Progenitor cell of endocrine pancreas (in vitro differentiated cells): ENCODE measurements around the gene SND1. TPM values are rescaled to one million over a fixed set of nuclear protein-coding genes. Genes with fewer than 3 reads are reported as not detected.

Experiments used
- DNase-seq: peaks from one replicate; pipeline ENCODE4 v3.0.0; 2021; ENCODE audit warnings: low spot score; ENCODE audit not compliant: unreplicated experiment
- H3K27ac Mint-ChIP-seq: 2 replicates; pipeline ENCODE4 v1.8.0; 2021; ENCODE audit warnings: mild to moderate bottlenecking, moderate library complexity, mixed read lengths
- H3K27me3 Mint-ChIP-seq: 2 replicates; pipeline ENCODE4 v1.8.0; 2021; ENCODE audit warnings: mixed read lengths
- H3K36me3 Mint-ChIP-seq: 2 replicates; pipeline ENCODE4 v1.8.0; 2022; ENCODE audit warnings: mixed read lengths; ENCODE audit not compliant: insufficient read depth
- H3K4me1 Mint-ChIP-seq: 2 replicates; pipeline ENCODE4 v1.8.0; 2021; ENCODE audit warnings: low read depth, mixed read lengths
- H3K4me3 Mint-ChIP-seq: 2 replicates; pipeline ENCODE4 v1.8.0; 2021; ENCODE audit warnings: low read depth, mild to moderate bottlenecking, moderate library complexity, mixed read lengths
- H3K9me3 Mint-ChIP-seq: 2 replicates; pipeline ENCODE4 v1.8.0; 2021; ENCODE audit warnings: low read depth, mixed read lengths
- CTCF ChIP-seq: fragments of 200-600 bp; sonication (generic); IDR thresholded peaks from one replicate; pipeline ENCODE4 v1.5.0; 2021; ENCODE audit warnings: antibody characterized with exemption, mild to moderate bottlenecking; ENCODE audit not compliant: unreplicated experiment
- total RNA-seq: library from RNA; stranded (reverse); gene quantifications from 2 replicates; pipeline ENCODE4 v1.2.1, GENCODE V29; 2021

Gene SND1
- total RNA-seq, 1 donor from 2014 or later, result 213 TPM

GRCh38 chr7:127943541-127944521 lies 291.8 kb downstream of the SND1 start:
- no peak for DNase-seq
- no peaks in the 10 kb centered on the region for H3K27me3 Mint-ChIP-seq
- H3K4me1 Mint-ChIP-seq, result peaks cover 9% of the 10 kb centered on the region
- TF ChIP-seq CTCF, result no peak
- H3K9me3 Mint-ChIP-seq, result no peaks in the 10 kb centered on the region
- H3K4me3 Mint-ChIP-seq, result no peak overlapping the region
- no peak overlapping the region for H3K27ac Mint-ChIP-seq
- peaks cover 3% of the 10 kb centered on the region for H3K36me3 Mint-ChIP-seq

- no peaks in the 10 kb centered on the region for H3K27me3 Mint-ChIP-seq
- no peak overlapping the region for H3K27ac Mint-ChIP-seq
- H3K9me3 Mint-ChIP-seq, result no peaks in the 10 kb centered on the region
- no peak for TF ChIP-seq CTCF
- H3K4me3 Mint-ChIP-seq, result no peak overlapping the region
- H3K36me3 Mint-ChIP-seq, result peaks cover 3% of the 10 kb centered on the region
- H3K4me1 Mint-ChIP-seq, result peaks cover 9% of the 10 kb centered on the region
- DNase-seq, result no peak
Measured at GRCh38 chr7:127946111-127946510, 294.1 kb downstream of the SND1 start.

GRCh38 chr7:127946847-127947246 lies 294.9 kb downstream of the SND1 start:
- DNase-seq, result no peak
- Mint-ChIP-seq H3K4me3 (no peak overlapping the region), H3K27me3 (no peaks in the 10 kb centered on the region), H3K9me3 (no peaks in the 10 kb centered on the region), H3K4me1 (peaks cover 14% of the 10 kb centered on the region), H3K36me3 (peaks cover 3% of the 10 kb centered on the region), H3K27ac (no peak overlapping the region)
- TF ChIP-seq CTCF, result no peak

- H3K9me3 Mint-ChIP-seq, result no peaks in the 10 kb centered on the region
- no peak overlapping the region for H3K27ac Mint-ChIP-seq
- H3K4me1 Mint-ChIP-seq, result peaks cover 20% of the 10 kb centered on the region
- no peak for DNase-seq
- H3K36me3 Mint-ChIP-seq, result peaks cover 3% of the 10 kb centered on the region
- no peak for TF ChIP-seq CTCF
- no peak overlapping the region for H3K4me3 Mint-ChIP-seq
- no peaks in the 10 kb centered on the region for H3K27me3 Mint-ChIP-seq
Measured at GRCh38 chr7:127948312-127948711, 296.3 kb downstream of the SND1 start.

GRCh38 chr7:127948930-127949329 lies 296.9 kb downstream of the SND1 start:
- TF ChIP-seq CTCF, result no peak
- DNase-seq, result no peak
- H3K4me1 Mint-ChIP-seq, result peaks cover 18% of the 10 kb centered on the region
- peaks cover 3% of the 10 kb centered on the region for H3K36me3 Mint-ChIP-seq
- H3K4me3 Mint-ChIP-seq, result no peak overlapping the region
- H3K9me3 Mint-ChIP-seq, result no peaks in the 10 kb centered on the region
- no peaks in the 10 kb centered on the region for H3K27me3 Mint-ChIP-seq
- H3K27ac Mint-ChIP-seq, result no peak overlapping the region
